ENCODE results near the gene CCSAP. TPM values are rescaled to one million over a fixed set of nuclear protein-coding genes. Genes with fewer than 3 reads are reported as not detected.

Gene CCSAP
- total RNA-seq, 1 donor from 2014 or later = 8.9 TPM

GRCh38 chr1:229318056-229318455 is 24.8 kb downstream of the CCSAP start:
- Mint-ChIP-seq H3K27ac (ENCODE audit: unreplicated experiment) (peak overlapping the region; percentile 78), H3K9me3 (ENCODE audit: low read depth) (no peaks in the 10 kb centered on the region), H3K4me1 (ENCODE audit: low read depth) (peaks cover 11% of the 10 kb centered on the region), H3K4me3 (ENCODE audit: unreplicated experiment) (no peak overlapping the region), H3K27me3 (ENCODE audit: low read depth) (no peaks in the 10 kb centered on the region), H3K36me3 (ENCODE audit: low read depth) (peaks cover 4% of the 10 kb centered on the region)
- no peak for TF ChIP-seq CTCF (IDR thresholded peaks at IDR 0.05)
- DNase-seq (ENCODE audit: low spot score) = no peak

- Mint-ChIP-seq H3K4me3 (ENCODE audit: unreplicated experiment) (no peak overlapping the region), H3K27ac (ENCODE audit: unreplicated experiment) (no peak overlapping the region), H3K36me3 (ENCODE audit: low read depth) (peaks cover 7% of the 10 kb centered on the region), H3K27me3 (ENCODE audit: low read depth) (no peaks in the 10 kb centered on the region), H3K4me1 (ENCODE audit: low read depth) (peaks cover 11% of the 10 kb centered on the region), H3K9me3 (ENCODE audit: low read depth) (no peaks in the 10 kb centered on the region)
- no peak for TF ChIP-seq CTCF (IDR thresholded peaks at IDR 0.05)
- no peak for DNase-seq (ENCODE audit: low spot score)
Measured at GRCh38 chr1:229316166-229316565, 26.7 kb downstream of the CCSAP start.

GRCh38 chr1:229310833-229311232 is 32.0 kb downstream of the CCSAP start:
- TF ChIP-seq CTCF (IDR thresholded peaks at IDR 0.05) = no peak
- H3K4me3 Mint-ChIP-seq (ENCODE audit: unreplicated experiment) = no peak overlapping the region
- no peaks in the 10 kb centered on the region for H3K9me3 Mint-ChIP-seq (ENCODE audit: low read depth)
- peaks cover 14% of the 10 kb centered on the region for H3K36me3 Mint-ChIP-seq (ENCODE audit: low read depth)
- no peak for DNase-seq (ENCODE audit: low spot score)
- H3K4me1 Mint-ChIP-seq (ENCODE audit: low read depth) = no peaks in the 10 kb centered on the region
- no peak overlapping the region for H3K27ac Mint-ChIP-seq (ENCODE audit: unreplicated experiment)
- H3K27me3 Mint-ChIP-seq (ENCODE audit: low read depth) = no peaks in the 10 kb centered on the region

- H3K36me3 Mint-ChIP-seq (ENCODE audit: low read depth) = peaks cover 14% of the 10 kb centered on the region
- H3K4me3 Mint-ChIP-seq (ENCODE audit: unreplicated experiment) = no peak overlapping the region
- TF ChIP-seq CTCF (IDR thresholded peaks at IDR 0.05) = no peak
- DNase-seq (ENCODE audit: low spot score) = no peak
- H3K27ac Mint-ChIP-seq (ENCODE audit: unreplicated experiment) = no peak overlapping the region
- H3K4me1 Mint-ChIP-seq (ENCODE audit: low read depth) = no peaks in the 10 kb centered on the region
- no peaks in the 10 kb centered on the region for H3K27me3 Mint-ChIP-seq (ENCODE audit: low read depth)
- H3K9me3 Mint-ChIP-seq (ENCODE audit: low read depth) = no peaks in the 10 kb centered on the region
Measured at GRCh38 chr1:229309684-229310083, 33.2 kb downstream of the CCSAP start.

GRCh38 chr1:229309074-229309473 is 33.8 kb downstream of the CCSAP start:
- no peaks in the 10 kb centered on the region for H3K4me1 Mint-ChIP-seq (ENCODE audit: low read depth)

More at GRCh38 chr1:229309074-229309473, 33.8 kb downstream of the CCSAP start:
- DNase-seq (ENCODE audit: low spot score) = no peak
- Mint-ChIP-seq H3K27me3 (ENCODE audit: low read depth) (no peaks in the 10 kb centered on the region), H3K36me3 (ENCODE audit: low read depth) (peaks cover 14% of the 10 kb centered on the region), H3K9me3 (ENCODE audit: low read depth) (no peaks in the 10 kb centered on the region), H3K27ac (ENCODE audit: unreplicated experiment) (no peak overlapping the region), H3K4me3 (ENCODE audit: unreplicated experiment) (no peak overlapping the region)
- TF ChIP-seq CTCF (IDR thresholded peaks at IDR 0.05) = no peak
